Ureter (tissue), 1 donor: ENCODE results near the gene TMEM14B. TPM values are rescaled to one million over a fixed set of nuclear protein-coding genes. Genes with fewer than 3 reads are reported as not detected.
A peak's percentile ranks its signal among the peaks of the same experiment; 100 is the strongest.
"Not testable (repeated sequence)": the region's sequence is repeated elsewhere in the genome, so short reads cannot be mapped to it uniquely, and the experiment has no call there.

ENCODE experiments used
- DNase-seq: peaks from one replicate; pipeline ENCODE4 v3.0.0-alpha.2; 2020; ENCODE audit warnings: low spot score
- total RNA-seq: library from RNA; stranded (reverse); gene quantifications from one replicate; pipeline ENCODE4 v1.2.4, GENCODE V29; 2023
- donor health status: DM: yes; HTN: yes; CAD: no.

The TMEM14B gene
- 83.3 TPM for total RNA-seq

GRCh38 chr6:10747251-10747972 lies at the start of gene TMEM14B:
TMEM14B (plus strand) TSS chr6:10747805; CDS start chr6:10749246, 1,441 bp downstream.
- DNase-seq, result peak; percentile 99

- no peak for DNase-seq
Observed at GRCh38 chr6:10713962-10714361, 33.6 kb upstream of the TMEM14B start.

- no peak for DNase-seq
Observed at GRCh38 chr6:10719296-10719963, 28.2 kb upstream of the TMEM14B start.

- DNase-seq, result peak; percentile 61
Observed at GRCh38 chr6:10719964-10720264, 27.7 kb upstream of the TMEM14B start.

GRCh38 chr6:10720265-10720959 lies 27.2 kb upstream of the TMEM14B start:
- DNase-seq, result peak; percentile 69

GRCh38 chr6:10720960-10721849 lies 26.4 kb upstream of the TMEM14B start:
- DNase-seq, result not testable (repeated sequence)

- DNase-seq, result no peak
Observed at GRCh38 chr6:10721850-10722569, 25.6 kb upstream of the TMEM14B start.

- DNase-seq, result no peak
Observed at GRCh38 chr6:10722570-10722819, 25.1 kb upstream of the TMEM14B start.

- peak; percentile 98 for DNase-seq
Observed at GRCh38 chr6:10722820-10723566, 24.6 kb upstream of the TMEM14B start, which contains the start of gene TMEM14C. TMEM14C (plus strand) TSS chr6:10723070; CDS start chr6:10724614, 1,544 bp downstream.

- no peak for DNase-seq
Observed at GRCh38 chr6:10723567-10723881, 24.1 kb upstream of the TMEM14B start.

GRCh38 chr6:10725044-10725443 lies 22.6 kb upstream of the TMEM14B start:
- DNase-seq, result no peak

- DNase-seq, result no peak
Observed at GRCh38 chr6:10725716-10726115, 21.9 kb upstream of the TMEM14B start.

- DNase-seq, result no peak
Observed at GRCh38 chr6:10730254-10730653, 17.4 kb upstream of the TMEM14B start.

GRCh38 chr6:10733151-10733715 lies 14.4 kb upstream of the TMEM14B start:
- DNase-seq, result peak; percentile 26

GRCh38 chr6:10733863-10734262 lies 13.7 kb upstream of the TMEM14B start:
- DNase-seq, result no peak

- no peak for DNase-seq
Observed at GRCh38 chr6:10736731-10737130, 10.9 kb upstream of the TMEM14B start.

GRCh38 chr6:10740061-10740460 lies 7.5 kb upstream of the TMEM14B start:
- no peak for DNase-seq

- not testable (repeated sequence) for DNase-seq
Observed at GRCh38 chr6:10741643-10742042, 6.0 kb upstream of the TMEM14B start.

GRCh38 chr6:10742251-10742650 lies 5.4 kb upstream of the TMEM14B start:
- DNase-seq, result no peak

GRCh38 chr6:10743515-10743914 lies 4.1 kb upstream of the TMEM14B start:
- no peak for DNase-seq
